COLO668 (cell line): ENCODE data around the gene WASHC2A.
"Not testable (repeated sequence)": the region's sequence is repeated elsewhere in the genome, so short reads cannot be mapped to it uniquely, and the experiment has no call there.

Experiments
- DNase-seq: peaks from one replicate; lab custom pipeline; 2025; ENCODE audit not compliant: unreplicated experiment; lab: John Stamatoyannopoulos, UW

The WASHC2A gene

GRCh38 chr10:50059946-50060345 is 7.8 kb upstream of the WASHC2A start:
- not testable (repeated sequence) for DNase-seq

- DNase-seq: not testable (repeated sequence)
Measured at GRCh38 chr10:50061548-50061947, 6.2 kb upstream of the WASHC2A start.

- no peak for DNase-seq
Measured at GRCh38 chr10:50063100-50063499, 4.7 kb upstream of the WASHC2A start.

GRCh38 chr10:50068352-50068659 is 552 bp downstream of the WASHC2A start:
- DNase-seq: not testable (repeated sequence)

GRCh38 chr10:50075139-50075538 is 7.4 kb downstream of the WASHC2A start:
- not testable (repeated sequence) for DNase-seq

GRCh38 chr10:50075544-50075943 is 7.8 kb downstream of the WASHC2A start:
- DNase-seq: not testable (repeated sequence)

GRCh38 chr10:50091304-50091703 is 23.6 kb downstream of the WASHC2A start:
- not testable (repeated sequence) for DNase-seq

GRCh38 chr10:50092928-50093327 is 25.2 kb downstream of the WASHC2A start:
- DNase-seq: not testable (repeated sequence)

- DNase-seq: not testable (repeated sequence)
Measured at GRCh38 chr10:50094630-50095029, 26.9 kb downstream of the WASHC2A start.

- DNase-seq: not testable (repeated sequence)
Measured at GRCh38 chr10:50095402-50095801, 27.6 kb downstream of the WASHC2A start.

GRCh38 chr10:50096722-50097121 is 29.0 kb downstream of the WASHC2A start:
- DNase-seq: not testable (repeated sequence)

- DNase-seq: not testable (repeated sequence)
Measured at GRCh38 chr10:50098645-50099044, 30.9 kb downstream of the WASHC2A start.

GRCh38 chr10:50101139-50101582 is 33.4 kb downstream of the WASHC2A start:
- not testable (repeated sequence) for DNase-seq

- DNase-seq: not testable (repeated sequence)
Measured at GRCh38 chr10:50101747-50102146, 34.0 kb downstream of the WASHC2A start.

- DNase-seq: not testable (repeated sequence)
Measured at GRCh38 chr10:50102267-50102666, 34.5 kb downstream of the WASHC2A start.

GRCh38 chr10:50108999-50109698 is 41.4 kb downstream of the WASHC2A start:
- DNase-seq: not testable (repeated sequence)

- DNase-seq: not testable (repeated sequence)
Measured at GRCh38 chr10:50112419-50113112, 44.8 kb downstream of the WASHC2A start.

GRCh38 chr10:50126765-50127164 is 59.0 kb downstream of the WASHC2A start:
- not testable (repeated sequence) for DNase-seq

GRCh38 chr10:50127770-50128292 is 60.1 kb downstream of the WASHC2A start:
- DNase-seq: not testable (repeated sequence)

- not testable (repeated sequence) for DNase-seq
Measured at GRCh38 chr10:50131245-50131965, 63.7 kb downstream of the WASHC2A start.

GRCh38 chr10:50132322-50132721 is 64.6 kb downstream of the WASHC2A start:
- not testable (repeated sequence) for DNase-seq
